Measurements from ENCODE around the gene CHL1.
A peak's percentile ranks its signal among the peaks of the same experiment; 100 is the strongest.

CHL1 gene

DNA sequence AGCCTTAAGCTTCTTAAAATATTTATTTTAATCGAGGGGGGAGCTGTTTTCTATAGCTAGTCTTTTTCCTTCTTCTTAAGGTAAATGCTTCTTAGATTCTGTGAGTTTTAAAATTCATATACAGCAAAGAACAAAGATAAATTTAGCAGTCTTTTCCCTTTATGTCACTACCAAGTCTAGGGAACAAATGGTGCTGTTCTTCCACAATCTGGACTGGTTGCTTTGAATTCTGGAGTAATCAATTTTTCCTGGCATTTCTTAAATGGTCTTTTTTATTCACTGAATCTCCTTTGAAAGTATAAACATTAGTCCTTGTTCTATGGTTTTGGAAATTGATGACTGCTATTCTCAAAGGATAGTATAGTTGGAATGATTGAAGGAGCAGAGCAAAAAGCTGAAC lies 82.8 kb downstream of the CHL1 start:
- DNase-seq = no peak

GRCh38 chr3:280681-281080 lies 84.1 kb downstream of the CHL1 start:
- DNase-seq = no peak

DNA sequence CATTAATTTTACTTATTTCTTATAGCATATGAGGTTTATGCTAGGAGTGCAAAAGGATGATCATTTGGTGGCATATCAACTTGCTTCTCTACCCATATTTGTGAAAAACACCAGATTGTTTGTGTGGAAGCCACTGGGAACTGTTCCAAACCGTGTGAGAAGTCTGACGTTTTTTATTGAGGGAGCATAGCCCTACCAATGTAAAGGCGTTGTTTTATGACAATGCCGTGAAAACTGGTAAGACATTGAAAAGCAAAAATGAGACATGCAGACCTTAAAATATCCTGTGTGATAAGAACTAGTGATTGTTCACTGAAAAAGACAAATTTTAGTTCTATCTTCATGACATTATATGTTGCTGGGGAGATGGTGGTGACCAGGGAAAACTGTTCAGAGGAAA lies 87.8 kb downstream of the CHL1 start:
- DNase-seq = no peak

GRCh38 chr3:288417-288816 lies 91.9 kb downstream of the CHL1 start:
- no peak for DNase-seq

DNA sequence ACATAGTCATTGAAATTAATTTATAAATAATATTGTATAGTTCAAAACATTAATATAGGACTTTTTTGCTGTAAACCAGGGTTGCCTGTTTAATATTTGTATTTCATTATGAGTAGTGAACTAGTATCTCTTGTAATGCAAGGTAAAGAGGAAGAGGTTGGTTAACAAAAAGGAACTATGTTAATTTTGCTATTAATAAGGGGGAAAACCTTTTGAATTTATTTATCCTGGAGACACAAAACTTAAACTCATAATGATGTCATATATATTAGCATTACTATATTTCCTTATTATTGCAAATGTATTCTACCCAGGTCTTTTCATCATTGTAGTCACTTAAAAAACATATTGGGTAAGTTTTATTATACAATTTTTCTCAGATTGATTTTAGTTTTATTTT lies 94.5 kb downstream of the CHL1 start:
- no peak for DNase-seq

GRCh38 chr3:291646-292436 lies 95.3 kb downstream of the CHL1 start:
- no peak for DNase-seq

DNA sequence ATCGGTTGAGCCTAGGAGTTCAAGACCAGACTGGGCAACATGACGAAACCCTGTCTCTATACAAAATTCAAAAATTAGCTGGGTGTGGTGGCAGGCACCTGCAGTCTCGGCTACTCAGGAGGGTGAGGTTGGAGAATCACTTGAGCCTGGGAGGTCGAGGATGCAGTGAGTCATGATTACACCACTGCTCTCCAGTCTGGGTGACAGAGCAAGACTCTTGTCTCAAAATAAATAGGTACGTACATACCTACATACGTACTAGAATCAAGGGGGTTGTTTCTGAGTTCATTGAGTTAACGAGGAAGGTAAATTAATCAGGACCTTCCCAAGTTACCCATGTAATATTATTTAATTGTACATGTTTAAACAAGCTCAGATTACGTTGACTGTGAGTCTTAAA lies 97.5 kb downstream of the CHL1 start:
- DNase-seq = no peak

DNA sequence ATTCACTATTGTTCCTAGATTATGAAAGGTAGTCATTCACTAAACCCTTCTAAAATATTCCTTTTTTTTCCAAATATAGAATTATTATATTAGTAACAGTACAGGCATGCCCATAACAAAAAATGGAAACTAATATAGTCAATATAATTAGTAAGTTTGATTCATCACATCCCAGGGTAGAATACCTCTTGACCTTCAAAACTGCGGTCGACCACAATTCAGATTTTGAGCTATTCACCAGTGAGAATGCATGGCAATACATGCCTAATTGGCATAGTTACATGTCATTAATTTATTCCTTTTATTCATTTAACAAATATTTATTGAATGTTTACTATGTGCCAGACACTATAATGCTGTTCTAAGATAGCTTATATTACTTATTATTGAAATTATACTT lies 98.0 kb downstream of the CHL1 start:
- no peak for DNase-seq

- DNase-seq = no peak
Observed at GRCh38 chr3:295166-295565, 98.6 kb downstream of the CHL1 start.

DNA sequence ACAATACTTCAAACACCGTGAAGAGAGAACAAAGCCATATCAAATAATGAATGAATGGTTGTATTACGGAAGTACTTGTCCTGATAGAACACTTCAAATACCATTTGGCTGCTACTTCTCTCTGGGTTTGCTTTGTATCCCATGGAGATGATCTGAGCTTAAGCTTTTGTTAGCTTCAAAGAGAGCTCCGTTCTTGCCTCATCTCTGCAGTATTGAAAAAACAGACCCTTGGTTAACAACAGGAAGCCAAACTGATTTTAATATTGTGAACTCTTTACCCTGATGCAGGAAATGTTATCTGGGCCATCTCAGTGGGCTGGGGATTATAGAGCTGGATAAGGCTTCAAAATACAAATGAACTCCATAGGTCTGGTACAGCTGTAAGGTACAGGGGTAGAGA lies 101.0 kb downstream of the CHL1 start:
- no peak for DNase-seq

- DNase-seq = no peak
Observed at GRCh38 chr3:299590-300301, 103.2 kb downstream of the CHL1 start.

DNA sequence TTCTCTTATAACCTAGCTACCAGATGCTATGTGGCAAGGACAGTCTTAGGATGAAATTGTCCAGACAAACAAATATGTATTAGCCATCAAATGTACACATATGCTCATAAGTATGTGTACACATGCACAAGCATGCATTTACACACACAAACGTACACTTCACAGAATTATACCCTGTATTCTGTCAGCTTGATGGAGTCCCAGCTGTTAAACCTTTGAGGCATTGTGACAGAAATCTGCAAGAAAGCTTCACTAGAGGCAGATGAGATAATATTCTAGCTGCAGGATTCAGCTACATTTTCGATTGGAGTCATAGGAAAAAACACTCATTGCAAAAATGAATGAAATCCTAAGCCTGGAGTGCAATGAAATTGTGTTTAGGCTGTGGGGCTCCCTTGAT lies 110.6 kb downstream of the CHL1 start:
- no peak for DNase-seq

- no peak for DNase-seq
Observed at GRCh38 chr3:308597-309321, 112.2 kb downstream of the CHL1 start.

DNA sequence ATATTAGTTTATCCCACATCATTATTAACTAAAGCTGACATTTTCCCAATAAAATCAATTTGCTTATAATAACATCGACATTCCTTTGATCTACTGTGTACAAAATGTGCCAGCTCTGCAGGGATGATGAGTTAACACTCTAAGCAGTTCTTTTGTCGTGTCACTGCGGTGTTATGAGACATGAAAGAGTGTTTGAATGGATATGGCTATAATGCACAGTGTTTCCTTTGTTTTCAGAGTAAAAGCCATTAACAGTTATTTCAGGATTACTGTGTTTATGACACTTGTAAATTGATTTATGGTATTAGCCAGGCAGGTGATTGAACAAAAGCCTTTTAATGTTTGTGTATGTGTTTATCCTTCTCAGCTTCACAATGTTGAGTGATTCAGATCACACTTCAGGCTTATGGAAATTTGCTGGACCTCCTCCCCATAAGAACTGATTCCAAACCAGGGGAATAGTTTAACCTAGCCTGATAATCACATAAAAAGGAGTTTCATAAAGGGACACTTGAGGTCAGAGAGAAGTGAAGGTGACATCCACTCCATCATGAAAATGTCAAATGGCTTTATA lies 115.7 kb downstream of the CHL1 start:
- no peak for DNase-seq

- DNase-seq = no peak
Observed at GRCh38 chr3:312911-313310, 116.3 kb downstream of the CHL1 start.

GRCh38 chr3:317012-317411 lies 120.4 kb downstream of the CHL1 start:
- DNase-seq = no peak

GRCh38 chr3:318903-319302 lies 122.3 kb downstream of the CHL1 start:
- DNase-seq = no peak

- no peak for DNase-seq
Observed at GRCh38 chr3:324423-324822, 127.9 kb downstream of the CHL1 start.

- DNase-seq = no peak
Observed at GRCh38 chr3:325495-325894, 128.9 kb downstream of the CHL1 start.

GRCh38 chr3:330494-331115 lies 134.0 kb downstream of the CHL1 start:
- no peak for DNase-seq

- DNase-seq = no peak
Observed at GRCh38 chr3:331881-332280, 135.3 kb downstream of the CHL1 start.

DNA sequence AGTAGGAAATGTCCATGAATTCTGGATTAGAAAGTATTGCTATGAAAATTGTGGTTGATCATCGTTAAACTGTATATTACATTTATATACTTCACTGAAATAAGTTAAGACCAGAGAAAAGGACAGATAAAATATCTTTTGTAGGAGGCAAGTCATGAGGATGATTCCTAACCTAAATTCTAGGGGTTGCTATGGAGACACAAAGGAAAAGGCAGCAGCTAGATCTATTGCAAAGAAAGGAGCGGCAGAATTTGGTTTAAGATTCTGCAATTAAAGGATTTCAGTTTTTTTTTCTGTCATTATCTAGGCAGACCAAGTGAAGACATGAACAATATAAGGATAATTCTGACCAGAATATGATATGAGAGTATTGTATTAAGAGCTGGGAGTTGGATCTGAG lies 136.1 kb downstream of the CHL1 start:
- no peak for DNase-seq

DNA sequence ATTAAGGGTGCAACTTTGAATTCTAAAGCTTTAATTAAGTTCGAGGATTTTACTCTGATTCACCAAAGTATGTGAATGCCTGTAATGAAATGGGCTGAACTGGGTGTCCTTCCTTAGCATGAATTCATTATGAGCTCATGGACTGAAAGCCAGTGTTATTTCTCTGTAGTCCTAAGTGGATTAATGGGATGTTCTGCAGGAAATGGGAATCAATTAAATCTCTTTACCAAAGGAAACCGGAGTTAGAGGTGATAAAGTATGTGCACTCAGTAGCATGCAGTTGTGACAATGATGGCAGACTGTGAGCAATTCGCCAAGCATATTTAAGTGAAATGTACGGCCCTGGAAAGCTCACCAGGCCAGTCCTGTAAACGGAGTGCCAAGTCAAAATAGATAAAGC lies 138.7 kb downstream of the CHL1 start:
- DNase-seq = peak; percentile 60
